HG02588 (cell line): ENCODE data around the gene B9D2.

Source experiments
- ATAC-seq: cut with Tn5 transposase; IDR thresholded peaks from one replicate; pipeline ENCODE4 v1.9.1; 2021; ENCODE audit warnings: mild to moderate bottlenecking, moderate library complexity; ENCODE audit not compliant: unreplicated experiment

Gene B9D2

DNA sequence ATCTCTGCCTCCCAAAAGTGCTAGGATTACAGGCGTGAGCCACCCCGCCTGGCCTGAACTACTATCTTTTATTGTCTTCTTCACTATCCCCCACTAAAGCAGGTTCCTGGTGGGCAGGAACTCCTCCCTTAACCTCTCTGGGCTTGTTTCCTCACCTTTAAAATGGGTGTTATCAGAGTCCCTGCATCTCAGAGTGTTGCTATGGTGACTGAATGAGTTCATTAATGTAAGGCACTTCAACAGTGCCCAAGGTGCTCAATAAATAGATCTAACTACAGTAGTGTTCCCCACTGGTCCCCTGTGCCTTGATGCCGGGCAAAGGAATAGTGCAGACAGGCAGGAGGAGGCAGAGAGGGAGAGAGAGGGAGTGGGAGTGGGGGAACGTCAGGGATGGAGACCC lies 33.5 kb downstream of the B9D2 start:
- ATAC-seq, result no peak

- ATAC-seq, result no peak
Observed at GRCh38 chr19:41328842-41329225, 35.1 kb downstream of the B9D2 start.

DNA sequence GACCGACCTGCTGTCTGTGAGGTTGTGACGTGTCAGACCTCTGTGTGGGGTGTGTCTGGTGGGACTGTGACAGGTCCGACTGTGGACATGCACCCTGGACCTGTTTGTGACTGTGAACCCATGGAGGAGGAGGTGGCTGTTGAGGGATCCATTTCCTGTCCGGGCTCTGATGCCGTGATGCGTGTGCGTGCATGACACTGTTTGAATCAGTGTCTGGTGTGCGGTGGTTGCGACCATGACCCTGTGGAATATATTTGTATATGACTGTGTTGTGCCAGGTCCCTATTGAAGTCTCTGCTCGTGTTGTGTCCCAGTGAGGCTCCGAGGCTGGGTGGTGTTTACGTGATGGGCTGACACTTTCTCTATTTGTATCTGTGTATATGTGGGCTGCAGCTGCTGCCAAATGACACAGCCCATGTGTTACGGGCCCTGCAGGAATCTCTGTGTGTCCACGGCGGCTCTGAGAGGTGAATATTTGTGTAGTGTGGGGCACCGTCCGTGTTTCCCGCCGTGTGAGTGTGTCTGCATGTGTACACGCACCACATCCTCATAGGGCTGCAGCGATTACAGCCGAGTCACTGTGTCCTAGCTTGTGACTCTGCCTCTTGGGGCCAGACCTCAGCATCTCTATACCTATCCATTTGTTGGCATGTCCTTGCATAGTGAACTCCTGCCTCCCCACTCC lies 35.6 kb downstream of the B9D2 start:
- peak; percentile 20 for ATAC-seq

GRCh38 chr19:41327576-41328156 lies 36.3 kb downstream of the B9D2 start:
- peak; percentile 58 for ATAC-seq

- ATAC-seq, result no peak
Observed at GRCh38 chr19:41327076-41327575, 36.8 kb downstream of the B9D2 start.

GRCh38 chr19:41325947-41326706 lies 37.8 kb downstream of the B9D2 start:
- no peak for ATAC-seq

DNA sequence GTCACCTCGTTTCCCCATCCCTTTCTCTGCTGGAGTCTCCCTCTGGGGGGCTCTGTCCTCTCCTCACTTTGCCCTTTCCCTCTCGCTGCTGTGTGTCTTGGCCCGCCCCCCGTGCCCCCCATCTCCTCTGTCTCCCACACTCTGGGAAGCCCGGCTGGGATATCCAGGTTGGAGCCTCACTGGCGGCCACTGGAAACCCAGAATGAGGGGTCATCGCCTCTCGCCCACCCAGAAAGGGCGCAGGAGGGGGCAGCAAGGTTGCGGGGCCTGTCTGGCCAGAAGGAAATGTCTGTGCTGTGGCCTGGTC lies 38.4 kb downstream of the B9D2 start:
- ATAC-seq, result no peak

GRCh38 chr19:41324921-41325639 lies 38.9 kb downstream of the B9D2 start:
- ATAC-seq, result no peak

DNA sequence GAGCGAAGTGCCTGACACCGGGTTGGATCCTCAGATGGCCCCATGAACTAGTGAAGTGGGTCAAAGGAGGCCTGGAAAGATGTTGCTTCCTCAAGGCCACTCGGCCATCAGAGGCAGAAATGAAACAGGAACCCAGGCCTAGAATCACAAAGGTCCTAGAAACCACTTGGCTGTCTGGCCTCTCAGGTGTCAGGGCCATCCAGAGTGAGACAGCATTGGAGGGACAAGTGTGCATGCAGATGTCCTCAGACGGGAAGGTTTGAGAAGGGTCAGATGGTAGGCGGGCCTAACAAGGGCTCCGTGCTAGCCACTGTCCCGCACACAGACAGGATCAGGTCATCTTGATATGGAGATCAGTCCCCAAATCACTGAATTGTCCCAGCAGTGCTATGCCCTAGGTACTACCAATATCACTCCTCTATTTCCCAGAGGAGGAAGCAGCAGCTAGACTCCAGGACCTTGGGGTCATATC lies 39.7 kb downstream of the B9D2 start:
- ATAC-seq, result no peak

DNA sequence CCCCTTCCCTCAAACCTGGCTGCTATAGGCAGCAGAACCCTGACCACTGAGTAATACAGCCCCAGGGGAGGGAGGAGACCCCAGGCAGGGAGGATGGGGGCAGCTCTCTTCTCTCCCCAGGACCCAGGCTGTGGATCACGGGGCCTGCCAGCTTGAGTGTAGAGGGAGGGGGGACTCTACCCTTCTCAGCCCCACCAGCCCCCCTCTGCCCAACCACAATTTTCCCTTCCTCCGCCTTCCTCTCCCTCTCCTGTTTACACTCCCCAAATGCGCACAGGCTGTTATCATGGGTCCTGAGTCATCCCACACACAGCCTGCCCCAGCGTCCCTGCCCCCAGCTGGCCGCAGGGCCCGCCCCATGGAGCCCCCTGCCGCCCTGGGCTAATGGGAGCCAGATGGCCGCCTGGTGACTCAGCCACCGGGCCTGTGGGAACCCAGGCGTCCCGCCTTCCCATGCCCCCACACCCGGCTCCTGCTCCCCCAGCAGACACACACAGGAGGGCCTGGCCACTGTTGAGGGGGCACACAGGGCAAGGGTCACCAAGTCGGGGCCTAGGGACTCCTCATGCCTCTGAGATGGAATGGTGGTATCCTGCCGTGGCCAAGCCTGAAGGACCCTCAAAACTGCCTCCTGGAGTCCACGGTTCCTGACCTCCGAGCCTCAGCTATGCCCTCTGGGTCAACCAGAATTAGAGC lies 40.4 kb downstream of the B9D2 start:
- ATAC-seq, result no peak

DNA sequence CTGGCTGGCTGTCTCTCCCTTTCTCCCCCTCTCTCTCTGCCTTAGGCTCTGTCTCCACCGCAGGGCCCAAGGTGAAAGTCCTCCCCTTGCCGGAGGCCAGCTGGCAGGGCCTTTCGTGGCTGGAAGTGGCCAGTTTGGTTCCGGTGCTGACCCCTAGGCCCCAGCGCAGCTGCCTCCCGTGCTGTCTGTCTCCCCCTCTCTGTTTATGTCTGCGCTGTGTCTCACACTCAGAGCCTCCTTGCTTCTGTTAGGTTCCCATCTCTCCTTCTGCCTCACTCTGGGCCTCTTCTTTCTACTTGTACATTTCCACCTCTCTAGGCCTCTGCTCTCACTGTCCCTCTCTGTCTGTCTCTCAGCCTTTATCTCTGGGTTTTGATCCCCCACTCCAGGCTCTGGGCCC lies 40.9 kb downstream of the B9D2 start:
- ATAC-seq, result no peak

DNA sequence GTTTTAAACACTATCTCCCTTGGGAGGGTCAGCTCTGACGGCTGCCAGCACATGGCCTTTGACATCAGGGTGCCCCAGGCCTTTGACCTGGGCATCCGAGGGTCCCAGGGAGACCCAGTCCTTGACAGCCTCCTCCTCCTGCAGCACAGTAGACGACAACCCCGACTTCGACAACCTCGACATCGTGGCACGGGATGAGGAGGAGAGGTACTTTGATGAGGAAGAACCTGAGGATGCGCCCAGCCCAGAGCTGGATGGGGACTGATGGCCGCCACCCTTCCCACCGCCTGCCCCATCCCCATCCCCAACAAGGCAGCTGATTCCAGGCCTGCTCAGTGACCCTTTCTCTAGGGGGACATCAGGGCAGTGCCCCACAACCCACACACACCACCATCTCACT lies 41.5 kb downstream of the B9D2 start:
- ATAC-seq, result no peak

GRCh38 chr19:41321600-41322270 lies 42.2 kb downstream of the B9D2 start:
- no peak for ATAC-seq

DNA sequence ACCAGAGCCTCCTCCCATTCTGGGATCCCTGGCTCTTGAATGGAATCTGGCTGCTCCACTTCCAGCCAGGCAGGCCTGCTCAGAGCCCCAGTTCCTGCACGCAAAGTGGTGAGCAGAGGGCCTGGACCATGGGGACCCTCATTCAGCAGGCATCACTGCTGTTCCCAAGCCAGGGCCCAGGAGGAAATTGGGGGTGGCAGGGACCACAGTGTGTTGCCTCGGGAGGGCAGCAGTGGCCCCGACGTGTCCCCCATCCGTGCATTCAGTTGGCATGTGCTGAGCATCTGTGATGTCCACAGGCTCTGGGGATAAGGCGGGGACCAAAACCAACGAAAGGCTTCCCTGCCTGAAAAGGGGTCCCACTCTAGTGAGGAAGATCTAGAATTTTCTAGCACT lies 42.7 kb downstream of the B9D2 start:
- no peak for ATAC-seq

GRCh38 chr19:41320568-41320967 lies 43.4 kb downstream of the B9D2 start:
- no peak for ATAC-seq

DNA sequence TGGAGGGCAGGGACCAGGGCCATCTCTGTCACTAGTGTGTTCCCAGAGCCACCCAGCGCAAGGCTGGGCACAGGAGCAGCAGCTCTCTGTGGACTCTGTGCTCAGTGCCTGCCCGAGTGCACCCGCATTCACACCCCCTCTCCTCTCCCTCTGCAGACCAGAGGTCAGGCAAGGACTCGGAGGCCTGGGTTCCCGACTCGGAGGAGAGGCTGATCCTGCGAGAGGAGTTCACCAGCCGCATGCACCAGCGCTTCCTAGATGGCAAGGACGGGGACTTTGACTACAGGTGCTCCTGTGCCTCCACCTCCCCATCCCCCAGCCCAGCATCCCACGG lies 43.8 kb downstream of the B9D2 start:
- no peak for ATAC-seq

DNA sequence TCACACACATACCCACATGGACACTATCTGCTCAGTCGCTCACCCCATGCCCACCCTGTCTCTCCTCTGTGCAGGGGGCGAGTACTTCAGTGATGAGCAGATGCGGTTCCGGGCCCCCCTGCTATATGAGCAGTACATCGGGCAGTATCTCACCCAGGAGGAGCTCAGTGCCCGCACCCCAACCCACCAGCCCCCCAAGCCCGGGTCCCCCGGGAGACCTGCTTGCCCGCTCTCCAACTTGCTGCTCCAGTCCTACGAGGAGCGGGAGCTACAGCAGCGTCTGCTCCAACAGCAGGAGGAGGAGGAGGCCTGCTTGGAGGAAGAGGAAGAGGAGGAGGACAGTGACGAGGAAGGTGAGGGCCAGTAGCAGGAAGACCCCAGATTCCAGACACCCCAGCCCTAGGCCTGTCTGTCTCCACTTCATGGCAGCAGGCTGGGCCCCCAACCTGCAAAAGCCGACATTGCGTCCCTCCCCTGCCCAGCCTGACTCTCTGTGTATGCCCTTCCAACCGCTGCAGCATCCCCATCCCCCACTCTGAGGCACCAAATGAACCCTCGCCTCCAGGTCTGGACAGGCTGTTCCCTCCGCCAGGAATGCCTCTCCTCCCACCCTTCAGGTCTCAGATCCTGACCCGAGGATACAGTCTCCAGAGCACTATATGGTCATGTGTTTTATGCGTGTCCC lies 44.3 kb downstream of the B9D2 start:
- ATAC-seq, result no peak

GRCh38 chr19:41318696-41319499 lies 45.1 kb downstream of the B9D2 start:
- ATAC-seq, result no peak

GRCh38 chr19:41316306-41316920 lies 47.5 kb downstream of the B9D2 start:
- no peak for ATAC-seq
